H1 (cell line): ENCODE results near the gene ZSWIM9. TPM values are rescaled to one million over a fixed set of nuclear protein-coding genes. Genes with fewer than 3 reads are reported as not detected.

Source experiments
- CTCF ChIA-PET: fragments of 300-600 bp; sonication (Branson Sonifier 250); formaldehyde crosslinking; loops from one replicate; lab custom pipeline; 2021; ENCODE audit not compliant: partially characterized antibody; lab: Charles Lee
- POLR2A ChIA-PET: fragments of 300-600 bp; sonication (Branson Sonifier 250); formaldehyde crosslinking; loops from one replicate; lab custom pipeline; 2021; ENCODE audit warnings: inconsistent platforms; ENCODE audit not compliant: partially characterized antibody; lab: Charles Lee
- DNase-seq, 2 experiments: peaks; one replicate each; pipeline versions ENCODE4 v3.0.0 to v3.0.0-alpha.2; 2010 to 2022; ENCODE audit warnings: low spot score in 2 of 2, low read depth in 1 of 2, mixed read lengths in 1 of 2
- FAIRE-seq: peaks from 2 replicates; lab custom pipeline; 2011; peaks lifted over from hg19 to GRCh38; lab: Jason Lieb, UNC
- H2AFZ ChIP-seq: 2 replicates; pipeline ENCODE4 v1.8.1; 2012; ENCODE audit warnings: low read length, inconsistent platforms
- H2AK5ac ChIP-seq: 2 replicates; pipeline ENCODE4 v1.6.1; 2013; ENCODE audit warnings: low read depth, low read length
- H2BK120ac ChIP-seq: replicated peaks from 2 replicates; pipeline ENCODE3; 2013; ENCODE audit warnings: low read depth, low read length, inconsistent platforms
- H2BK12ac ChIP-seq: 2 replicates; pipeline ENCODE4 v1.6.1; 2013; ENCODE audit warnings: low read depth, low read length
- H2BK15ac ChIP-seq: 2 replicates; pipeline ENCODE4 v1.6.1; 2013; ENCODE audit warnings: low read length
- H2BK20ac ChIP-seq: 2 replicates; pipeline ENCODE4 v1.6.1; 2013; ENCODE audit warnings: low read length
- H2BK5ac ChIP-seq: 2 replicates; pipeline ENCODE4 v1.6.1; 2013; ENCODE audit warnings: low read depth, low read length
- H3K14ac ChIP-seq: 2 replicates; pipeline ENCODE4 v1.6.1; 2013; ENCODE audit warnings: inconsistent platforms; ENCODE audit not compliant: insufficient read length
- H3K18ac ChIP-seq: 2 replicates; pipeline ENCODE4 v1.6.1; 2013; ENCODE audit warnings: low read length; ENCODE audit errors: extremely low read depth
- H3K23ac ChIP-seq: 2 replicates; pipeline ENCODE4 v1.6.1; 2013; ENCODE audit warnings: inconsistent platforms; ENCODE audit not compliant: insufficient read length
- H3K23me2 ChIP-seq: 2 replicates; pipeline ENCODE4 v1.6.1; 2013; ENCODE audit warnings: low read depth, low read length
- H3K27ac ChIP-seq: 2 replicates; pipeline ENCODE4 v1.6.1; 2011; ENCODE audit warnings: low read depth, low read length, inconsistent platforms
- H3K27me3 ChIP-seq, 4 experiments: replicated peaks in 1 of 4; 1 replicate in 1 of 4; 2 replicates in 3 of 4; pipeline versions ENCODE4 v1.6.1 to v1.8.1; 2011 to 2013; ENCODE audit warnings: low read length in 3 of 4, mild to moderate bottlenecking in 3 of 4, inconsistent platforms in 2 of 4, mixed read lengths in 2 of 4, moderate library complexity in 1 of 4; ENCODE audit not compliant: control insufficient read depth in 3 of 4, insufficient read depth in 3 of 4; ENCODE audit errors: extremely low read depth in 1 of 4
- H3K36me3 ChIP-seq, 4 experiments: 2 replicates each; pipeline versions ENCODE4 v1.6.1 to v1.8.1; 2011 to 2013; ENCODE audit warnings: mild to moderate bottlenecking in 4 of 4, low read length in 3 of 4, moderate library complexity in 2 of 4, control low read depth in 1 of 4, inconsistent platforms in 1 of 4; ENCODE audit not compliant: insufficient read depth in 4 of 4, control insufficient read depth in 2 of 4
- H3K4ac ChIP-seq: replicated peaks from 2 replicates; pipeline ENCODE3; 2013; ENCODE audit warnings: low read length, low read depth, mixed read lengths, inconsistent platforms; ENCODE audit not compliant: insufficient read length
- H3K4me1 ChIP-seq, 4 experiments: replicated peaks in 1 of 4; 1 replicate in 1 of 4; 2 replicates in 3 of 4; pipeline versions ENCODE4 v1.6.1 to v1.8.1; 2011 to 2013; ENCODE audit warnings: low read length in 3 of 4, inconsistent platforms in 2 of 4, mixed read lengths in 1 of 4; ENCODE audit not compliant: insufficient read depth in 4 of 4, control insufficient read depth in 3 of 4
- H3K4me2 ChIP-seq, 2 experiments: 2 replicates each; pipeline versions ENCODE4 v1.6.1 to v1.8.1; 2011 to 2013; ENCODE audit warnings: low read depth in 2 of 2, low read length in 2 of 2, control low read depth in 1 of 2, inconsistent platforms in 1 of 2, mild to moderate bottlenecking in 1 of 2; ENCODE audit not compliant: insufficient read depth in 1 of 2
- H3K4me3 ChIP-seq, 4 experiments: fragments of 200-600, 300-600 bp in 1 of 4; sonication (generic), shearing (Covaris generic), sonication (Bioruptor Twin) in 1 of 4; 2 replicates each; pipeline versions ENCODE4 v1.5.1 to v1.8.1; 2011 to 2016; ENCODE audit warnings: low read length in 4 of 4, low read depth in 3 of 4, control low read depth in 2 of 4, inconsistent platforms in 2 of 4, mild to moderate bottlenecking in 2 of 4, mixed read lengths in 1 of 4, moderate library complexity in 1 of 4; ENCODE audit not compliant: insufficient read depth in 2 of 4; ENCODE audit errors: extremely low read depth in 1 of 4
- H3K56ac ChIP-seq: replicated peaks from 2 replicates; pipeline ENCODE3; 2013; ENCODE audit warnings: low read depth, mild to moderate bottlenecking, mixed read lengths, low read length, inconsistent platforms; ENCODE audit not compliant: insufficient read length
- H3K79me1 ChIP-seq: 2 replicates; pipeline ENCODE4 v1.6.1; 2013; ENCODE audit warnings: low read depth, low read length, control low read depth
- H3K79me2 ChIP-seq, 2 experiments: 2 replicates each; pipeline versions ENCODE4 v1.6.1 to v1.8.1; 2012 to 2013; ENCODE audit warnings: low read length in 2 of 2, mild to moderate bottlenecking in 2 of 2, inconsistent platforms in 1 of 2; ENCODE audit not compliant: insufficient read depth in 2 of 2, control insufficient read depth in 1 of 2
- H3K9ac ChIP-seq, 4 experiments: replicated peaks in 1 of 4; 1 replicate in 1 of 4; 2 replicates in 3 of 4; pipeline versions ENCODE4 v1.6.1 to v1.8.1; 2011 to 2013; ENCODE audit warnings: low read depth in 3 of 4, low read length in 3 of 4, control low read depth in 2 of 4, mild to moderate bottlenecking in 2 of 4, moderate library complexity in 2 of 4, inconsistent platforms in 1 of 4; ENCODE audit errors: extremely low read depth in 1 of 4
- H3K9me3 ChIP-seq, 2 experiments: 2 replicates each; pipeline versions ENCODE4 v1.6.1 to v1.8.1; 2012 to 2013; ENCODE audit warnings: mild to moderate bottlenecking in 2 of 2, moderate library complexity in 2 of 2, control low read depth in 1 of 2, inconsistent platforms in 1 of 2, low read depth in 1 of 2, low read length in 1 of 2, mixed read lengths in 1 of 2; ENCODE audit not compliant: insufficient read depth in 2 of 2
- H4K20me1 ChIP-seq, 2 experiments: replicated peaks in 1 of 2; 2 replicates each; pipeline versions ENCODE3 to v1.8.1; 2011 to 2013; ENCODE audit warnings: inconsistent platforms in 2 of 2, low read length in 2 of 2, mild to moderate bottlenecking in 1 of 2; ENCODE audit not compliant: insufficient read depth in 2 of 2, control insufficient read depth in 1 of 2
- H4K5ac ChIP-seq: 2 replicates; pipeline ENCODE4 v1.6.1; 2013; ENCODE audit warnings: low read length, low read depth, mixed read lengths, inconsistent platforms; ENCODE audit not compliant: insufficient read length
- H4K8ac ChIP-seq: 2 replicates; pipeline ENCODE4 v1.8.0; 2013; ENCODE audit warnings: mild to moderate bottlenecking, moderate library complexity, low read length, inconsistent platforms; ENCODE audit not compliant: insufficient read depth; ENCODE audit errors: extremely low read depth
- H4K91ac ChIP-seq: replicated peaks from 2 replicates; pipeline ENCODE3; 2013; ENCODE audit warnings: low read length, mixed read lengths, inconsistent platforms; ENCODE audit not compliant: insufficient read length
- BCL11A ChIP-seq, 2 experiments: IDR thresholded peaks; one replicate each; pipeline ENCODE4 v1.6.1; 2011; ENCODE audit warnings: low read depth in 2 of 2, low read length in 2 of 2, mild to moderate bottlenecking in 2 of 2
- BRCA1 ChIP-seq: IDR thresholded peaks from 2 replicates; pipeline ENCODE4 v1.6.1; 2012; ENCODE audit warnings: low read depth, low read length, improper control_type of control experiment
- CHD1 ChIP-seq: IDR thresholded peaks from 2 replicates; pipeline ENCODE4 v1.6.1; 2012; ENCODE audit warnings: low read depth, low read length, improper control_type of control experiment
- CREB1 ChIP-seq: IDR thresholded peaks from 2 replicates; pipeline ENCODE4 v1.6.1; 2012; ENCODE audit warnings: inconsistent platforms
- JUN ChIP-seq: IDR thresholded peaks from 2 replicates; pipeline ENCODE4 v1.6.1; 2011; ENCODE audit warnings: low read depth, mild to moderate bottlenecking, improper control_type of control experiment, low read length
- KDM4A ChIP-seq: IDR thresholded peaks from one replicate; pipeline ENCODE4 v1.7.1; 2012; ENCODE audit warnings: low read depth, mild to moderate bottlenecking, moderate library complexity, low read length, inconsistent platforms; ENCODE audit not compliant: severe bottlenecking
- KDM5A ChIP-seq: fragments of 200-600 bp; IDR thresholded peaks from 2 replicates; pipeline ENCODE4 v1.7.1; 2012; ENCODE audit warnings: mild to moderate bottlenecking, low read length, inconsistent platforms, mixed read lengths
- MAX ChIP-seq: IDR thresholded peaks from 2 replicates; pipeline ENCODE4 v1.6.1; 2012; ENCODE audit warnings: inconsistent platforms
- POLR2A ChIP-seq, 2 experiments: IDR thresholded peaks; 1 replicate in 1 of 2; 2 replicates in 1 of 2; pipeline ENCODE4 v1.6.1; 2011; ENCODE audit warnings: low read depth in 2 of 2, low read length in 2 of 2, mild to moderate bottlenecking in 2 of 2; ENCODE audit errors: control extremely low read depth in 1 of 2
- SAP30 ChIP-seq: fragments of 300-600 bp; sonication (generic); IDR thresholded peaks from 2 replicates; pipeline ENCODE4 v1.7.1; 2012; ENCODE audit warnings: low read length, moderate library complexity, mild to moderate bottlenecking, inconsistent platforms; ENCODE audit not compliant: insufficient read depth, insufficient replicate concordance
- SRF ChIP-seq: IDR thresholded peaks from 2 replicates; pipeline ENCODE4 v1.6.1; 2011; ENCODE audit warnings: mild to moderate bottlenecking, low read depth, low read length, moderate library complexity
- ZNF274 ChIP-seq: IDR thresholded peaks from 2 replicates; pipeline ENCODE4 v1.7.0; 2012; ENCODE audit warnings: low read length, borderline replicate concordance; ENCODE audit errors: extremely low read depth
- WGBS, 2 experiments: shearing (Covaris generic) in 1 of 2; methylation state at CpG; one replicate each; pipeline versions ENCODE4 v1.1.6 to v1.1.7; 2013 to 2015; ENCODE audit warnings: low lambda C conversion rate in 2 of 2, mixed read lengths in 2 of 2, inconsistent platforms in 1 of 2, low coverage in 1 of 2, missing lambda C conversion rate in 1 of 2; ENCODE audit not compliant: insufficient replicate concordance in 2 of 2, insufficient coverage in 1 of 2, insufficient read length in 1 of 2; ENCODE audit errors: extremely low coverage in 1 of 2, missing lambda C conversion rate in 1 of 2; 5-methylcytosine and 5-hydroxymethylcytosine counted together
- polyA plus RNA-seq, 7 experiments: library from polyadenylated mRNA; depleted of rRNA in 3 of 7; stranded (reverse) in 5 of 7; unstranded in 2 of 7; fragments of >200 nt in 5 of 7; fragments of 200-250 nt in 2 of 7; gene quantifications; 1 replicate in 5 of 7; 2 replicates in 1 of 7; 4 replicates in 1 of 7; pipeline versions ENCODE4 v1.2.1 to v1.2.3, GENCODE V29; 2011 to 2013; ENCODE audit warnings: missing spikeins in 2 of 7, mixed read lengths in 2 of 7
- total RNA-seq: library from RNA; stranded (reverse); fragmentation: NEBNext Ultra II Directional; extraction: Animal tissue kit (Norgen Biotek cat#: 25700); gene quantifications from 2 replicates; pipeline ENCODE4 v1.2.1, GENCODE V29; 2021

ZSWIM9 gene
- total and polyA plus RNA-seq, 2 of the 8 experiments (the other 6 are each of a cell fraction or from before 2014, with no cell fraction given): 1.5 to 10.4 TPM

- Histone ChIP-seq H2AFZ (peak overlapping the region; percentile 90; the same call in 1 of the 2 replicates), H2BK12ac (no peak overlapping the region), H3K27ac (peak overlapping the region; percentile 81), H3K79me1 (no peaks in the 10 kb centered on the region; the same call in 1 of the 2 replicates), H4K20me1 (no peaks in the 10 kb centered on the region), H2BK20ac (no peak overlapping the region), H3K36me3 (no peaks in the 10 kb centered on the region), H3K4ac (no peak overlapping the region), H3K18ac (no peak overlapping the region), H3K4me3 (peak overlapping the region; percentile 53 to 68 (median 58)), H2BK5ac (0 out of 2 replicates have a peak overlapping the region, but pooled peaks have one; percentile 11), H2AK5ac (no peak overlapping the region), H3K9ac (peak overlapping the region in 3 of 4 experiments; percentile 29 to 52 (median 36); a peak in 5 of 7 replicates), H3K79me2 (no peaks in the 10 kb centered on the region), H4K5ac (peak overlapping the region; percentile 32), H2BK120ac (no peak overlapping the region), H4K91ac (peak overlapping the region; percentile 31), H2BK15ac (no peak overlapping the region), H4K8ac (no peak overlapping the region), H3K27me3 (no peaks in the 10 kb centered on the region; a peak in 1 of 7 replicates), H3K56ac (no peak overlapping the region), H3K9me3 (no peaks in the 10 kb centered on the region), H3K4me1 (peaks cover 0 to 7% (median 1%) of the 10 kb centered on the region in 4 experiments; a peak in 2 of 7 replicates), H3K4me2 (peak overlapping the region; percentile 78 to 86), H3K23me2 (peaks cover 3% of the 10 kb centered on the region), H3K23ac (no peak overlapping the region), H3K14ac (no peak overlapping the region)
- peak; percentile 90 for FAIRE-seq
- WGBS, 2 experiments: 2% methylated on average over 34 of the region's 34 CpGs; no CpG with 5 or more reads in 1 of the 2 experiments
- peak; percentile 94 to 96 for DNase-seq
- ChIA-PET POLR2A (interaction anchor here (0.6 to 2.2 kb wide), 12 partner anchors 10 to 272 kb away, joined by 3 to 14 read pairs (median 3); partner anchors contain the start of gene CARD8), CTCF (interaction anchor here (0.6 to 9.4 kb wide), 13 partner anchors 9 to 242 kb away, joined by 3 to 68 read pairs (median 6); no protein-coding TSS in a partner anchor)
- TF ChIP-seq CHD1 (no peak), ZNF274 (no peak), SRF (no peak), BRCA1 (no peak), KDM5A (no peak), MAX (peak; percentile 94), KDM4A (peak; percentile 2), SAP30 (peak; percentile 3), POLR2A (IDR thresholded peaks at IDR 0.05; ENCODE audit: control extremely low read depth in 1 of 2, low read depth in 2 of 2, low read length in 2 of 2) (peak; percentile 63 to 75), JUN (no peak), BCL11A (IDR thresholded peaks at IDR 0.05; ENCODE audit: low read depth in 2 of 2, low read length in 2 of 2) (no peak), CREB1 (no peak)
Observed at GRCh38 chr19:48203794-48204628, 33.5 kb downstream of the ZSWIM9 start.
